Measurements from ENCODE around the gene S100A8.
A peak's percentile ranks its signal among the peaks of the same experiment; 100 is the strongest.
"Not testable (repeated sequence)": the region's sequence is repeated elsewhere in the genome, so short reads cannot be mapped to it uniquely, and the experiment has no call there.

Gene S100A8

DNA sequence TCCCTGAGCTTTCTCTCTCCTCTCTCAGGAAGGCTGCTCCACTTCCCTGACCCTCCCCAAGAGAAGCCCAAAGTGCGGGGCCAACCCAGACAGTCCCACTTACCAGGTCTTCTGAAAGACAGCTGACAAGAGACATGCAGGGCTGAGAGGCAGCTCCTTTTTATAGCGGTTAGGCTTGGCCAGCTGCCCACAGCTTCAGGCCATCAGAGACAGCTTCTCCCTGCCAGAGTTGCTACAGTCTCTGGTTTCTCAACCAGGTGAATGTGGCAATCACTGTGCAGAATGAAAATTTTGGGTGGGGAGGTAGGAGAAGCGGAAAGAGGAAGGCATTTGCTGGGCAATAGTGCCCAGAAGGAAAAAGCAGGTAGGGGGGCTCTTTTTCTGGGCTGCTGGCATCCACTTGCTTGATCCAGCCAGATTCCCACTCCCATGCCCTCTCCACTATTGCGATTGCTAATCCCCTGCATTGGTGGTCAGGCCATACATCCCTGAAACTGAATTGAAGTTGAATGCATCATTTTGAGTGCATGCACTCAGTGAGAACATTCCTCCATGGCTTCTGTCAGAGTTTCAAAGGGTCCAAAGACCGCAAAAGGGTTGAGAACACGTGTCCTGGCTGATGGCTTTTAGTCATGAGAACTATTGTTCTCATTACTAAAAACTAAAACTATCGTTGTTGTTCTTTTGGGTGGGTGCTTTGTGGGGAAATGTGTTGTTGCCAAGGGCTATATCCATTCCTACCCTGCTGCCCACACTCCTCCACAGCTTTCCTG is at the start of gene S100A8:
S100A8 (minus strand) TSS at position 136 of the 773 bp plus-strand sequence. CDS start 538 bp downstream, outside the sequence.
- DNase-seq (ENCODE audit: low spot score), result no peak

DNA sequence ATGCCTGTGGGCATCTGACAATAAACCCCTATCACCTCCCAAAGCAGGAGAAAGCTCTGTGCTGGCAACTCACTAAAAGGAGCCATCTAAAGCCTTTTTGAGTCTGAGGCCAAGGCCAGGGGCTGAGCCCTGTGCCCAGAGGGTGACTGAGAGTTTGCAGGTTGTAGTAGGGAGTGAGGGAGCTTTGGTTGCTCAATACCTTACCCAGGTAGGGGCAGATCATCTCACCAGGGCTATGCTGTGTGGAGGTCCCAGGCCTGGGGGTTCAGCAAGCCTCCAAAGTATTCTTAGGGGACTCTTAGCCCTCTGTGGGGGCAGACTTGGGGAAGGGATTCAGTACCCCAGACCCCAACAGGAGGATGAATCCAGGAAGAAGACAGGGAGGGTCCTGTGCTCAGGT is 48.4 kb upstream of the S100A8 start:
- no peak for DNase-seq (ENCODE audit: low spot score)

GRCh38 chr1:153438599-153438998 is 47.7 kb upstream of the S100A8 start:
- DNase-seq (ENCODE audit: low spot score), result no peak

DNA sequence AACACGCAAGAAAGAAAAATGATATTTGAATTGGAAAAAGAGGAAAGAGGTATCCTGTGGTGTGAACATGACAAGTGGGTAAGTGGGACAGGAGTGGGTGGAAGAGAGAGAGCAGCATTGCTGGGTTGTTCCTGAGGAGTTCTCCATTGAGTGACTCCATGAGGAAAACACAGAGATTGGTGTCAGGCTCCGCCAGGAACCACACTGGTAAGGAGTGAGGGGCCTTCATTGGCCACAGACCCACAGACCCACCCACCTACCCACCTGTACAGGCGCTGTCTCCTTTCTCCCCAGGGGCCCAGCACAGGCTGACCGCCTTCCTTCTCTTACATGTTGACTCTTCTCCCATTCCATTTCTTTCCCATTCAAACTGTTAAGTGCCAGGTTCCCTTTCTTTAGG is 46.4 kb upstream of the S100A8 start:
- no peak for DNase-seq (ENCODE audit: low spot score)

DNA sequence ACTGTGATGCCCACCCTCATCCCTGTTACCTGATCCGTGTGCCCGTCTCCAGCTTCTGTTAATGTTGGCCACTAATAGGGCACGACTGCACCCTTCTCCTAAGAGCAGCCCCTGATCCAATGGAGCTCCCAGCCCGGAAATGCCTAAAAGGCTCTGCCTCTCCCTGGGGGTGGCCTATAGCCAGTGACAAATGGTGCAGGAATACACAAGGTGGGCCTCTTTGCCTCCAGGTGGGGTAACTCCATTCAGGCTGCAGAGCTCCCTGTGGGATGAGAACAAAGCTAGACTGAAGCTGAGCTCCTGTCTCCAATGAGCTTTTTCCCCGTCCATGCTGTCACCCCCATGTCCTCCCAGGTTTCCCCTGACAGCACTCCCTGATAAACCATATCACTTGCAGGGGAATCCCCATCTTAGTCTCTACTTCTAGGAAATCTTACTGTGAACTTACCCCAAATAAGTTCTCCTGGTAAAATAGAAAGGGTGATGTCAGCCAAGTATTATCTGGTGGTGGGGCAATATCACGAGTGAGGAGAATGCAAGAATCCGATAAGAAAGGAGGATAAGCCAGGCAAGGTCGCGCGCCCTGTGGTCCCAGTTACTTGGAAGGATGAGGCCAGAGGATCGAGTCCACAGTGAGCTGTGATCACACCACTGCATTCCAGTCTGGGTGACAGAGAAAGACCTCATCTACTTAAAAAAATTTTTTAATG is 44.0 kb upstream of the S100A8 start:
- DNase-seq (ENCODE audit: low spot score), result no peak

DNA sequence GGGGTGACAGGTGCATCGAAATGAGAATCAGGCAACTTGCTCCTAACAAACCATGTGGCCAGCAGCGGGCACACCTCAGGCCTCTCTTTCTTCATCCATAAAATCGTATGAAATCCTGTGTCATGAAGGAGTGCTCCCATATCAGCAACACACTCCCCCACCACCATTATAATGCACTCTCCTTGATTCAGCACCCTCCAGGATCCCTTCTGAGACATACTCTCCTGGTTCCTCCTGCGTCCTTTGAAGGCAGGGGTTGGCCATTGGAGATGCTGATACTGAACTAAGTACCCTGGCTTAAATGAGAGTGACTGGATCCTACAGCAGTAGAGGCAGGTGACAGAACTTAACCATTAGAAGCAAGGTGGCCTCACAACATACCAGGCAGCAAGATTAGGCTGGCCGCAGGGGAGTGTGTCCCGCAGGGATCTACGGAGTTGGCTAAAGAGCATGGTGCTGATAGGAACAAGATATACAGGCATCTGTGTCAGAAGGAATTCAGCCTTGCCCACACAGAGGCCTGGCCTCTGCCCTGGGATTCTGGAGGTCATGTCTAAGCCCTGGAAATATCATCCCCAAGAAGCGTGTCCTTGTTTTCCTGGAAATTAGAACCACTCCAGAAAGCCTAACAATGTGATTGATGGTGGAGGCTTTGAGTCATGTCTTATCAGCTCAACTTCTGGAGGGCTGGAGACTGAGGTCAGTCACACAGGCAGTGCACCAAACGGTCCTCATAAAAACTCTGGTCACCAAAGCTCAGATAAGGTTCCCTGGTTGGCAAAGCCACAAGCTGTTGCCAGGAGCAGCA is 42.2 kb upstream of the S100A8 start:
- no peak for DNase-seq (ENCODE audit: low spot score)

DNA sequence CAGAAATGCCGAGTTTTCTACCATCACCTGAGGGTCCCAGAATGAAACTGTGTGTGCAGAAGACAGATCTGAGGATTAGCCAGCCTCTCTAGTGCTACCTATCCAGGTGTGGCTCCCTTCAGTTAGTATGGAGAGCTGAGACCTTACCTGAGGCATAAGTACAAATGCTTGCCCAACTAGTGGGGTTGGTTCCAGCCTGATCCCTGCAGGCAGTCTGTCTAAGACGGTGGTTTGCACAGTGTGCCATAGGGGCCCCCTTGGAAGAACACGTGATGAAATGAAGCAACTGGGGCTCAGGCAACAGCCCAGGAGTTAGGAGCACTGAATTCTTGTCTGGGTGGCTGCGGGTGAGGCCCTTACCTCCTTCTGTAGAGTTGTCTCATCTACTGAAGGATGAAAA is 41.1 kb upstream of the S100A8 start:
- DNase-seq (ENCODE audit: low spot score), result no peak

DNA sequence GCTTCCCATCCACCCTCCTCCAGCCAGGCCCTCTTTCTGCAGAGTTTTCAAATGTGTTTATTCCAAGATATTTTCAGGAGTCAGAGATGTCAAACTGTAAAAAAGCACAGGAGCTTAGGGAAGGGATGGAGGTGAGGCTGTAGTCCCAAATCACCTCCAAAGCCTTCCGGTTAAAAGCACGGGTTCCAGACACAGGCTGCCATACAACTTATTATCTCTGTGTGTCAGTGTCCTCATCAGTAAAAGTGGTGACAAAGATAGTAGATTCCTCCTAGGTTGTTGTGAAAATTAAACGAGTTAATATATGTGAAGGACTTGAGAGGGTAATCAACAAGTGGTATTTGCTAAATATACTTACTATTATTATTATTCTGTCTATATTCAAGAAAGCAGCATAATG is 40.6 kb upstream of the S100A8 start:
- DNase-seq (ENCODE audit: low spot score), result no peak

- no peak for DNase-seq (ENCODE audit: low spot score)
Measured at GRCh38 chr1:153431002-153431401, 40.1 kb upstream of the S100A8 start.

- no peak for DNase-seq (ENCODE audit: low spot score)
Measured at GRCh38 chr1:153430561-153430960, 39.7 kb upstream of the S100A8 start.

- no peak for DNase-seq (ENCODE audit: low spot score)
Measured at GRCh38 chr1:153430166-153430553, 39.3 kb upstream of the S100A8 start.

DNA sequence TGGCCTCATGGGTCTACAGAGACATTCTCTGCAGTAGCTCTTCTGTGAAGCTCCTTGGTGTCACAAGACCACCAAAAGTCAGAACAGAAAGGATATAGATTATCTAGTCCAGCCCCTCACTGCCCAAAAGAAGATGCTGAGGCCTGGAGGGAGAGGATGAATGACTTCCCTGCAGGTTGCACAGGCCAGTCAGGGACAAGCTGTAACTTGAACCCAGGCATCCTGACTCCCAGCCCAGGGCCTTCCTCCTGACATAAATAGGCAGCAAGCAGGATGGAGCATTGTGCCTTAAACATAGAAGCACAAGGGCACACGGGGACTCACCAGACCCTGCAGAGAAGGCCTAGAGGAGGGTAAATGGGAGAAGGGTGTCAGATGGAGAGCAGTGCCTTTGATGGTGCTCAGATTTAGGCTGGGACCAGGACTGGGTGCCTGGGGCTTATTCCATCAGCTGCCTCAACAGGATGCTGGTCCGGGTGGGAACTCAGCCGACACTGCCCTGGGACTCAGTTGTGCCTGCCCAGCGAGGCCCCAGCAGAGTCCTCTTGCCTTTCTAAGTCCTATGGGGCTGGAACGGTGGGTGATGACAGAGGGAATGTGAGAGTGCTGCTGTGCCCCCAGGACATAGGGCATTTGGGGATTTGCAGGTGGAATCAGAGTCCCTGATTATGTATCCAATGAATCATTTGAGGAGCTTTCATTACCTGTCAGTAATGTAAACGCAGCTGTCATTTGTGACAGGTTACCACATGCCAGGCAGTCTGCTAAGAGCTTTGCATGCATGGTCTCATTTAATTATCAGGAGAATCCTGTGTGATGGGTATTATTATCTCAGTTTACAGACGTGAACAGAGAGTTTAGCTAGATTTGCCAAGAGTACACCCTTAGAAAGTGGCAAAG is 38.6 kb upstream of the S100A8 start:
- no peak for DNase-seq (ENCODE audit: low spot score)

DNA sequence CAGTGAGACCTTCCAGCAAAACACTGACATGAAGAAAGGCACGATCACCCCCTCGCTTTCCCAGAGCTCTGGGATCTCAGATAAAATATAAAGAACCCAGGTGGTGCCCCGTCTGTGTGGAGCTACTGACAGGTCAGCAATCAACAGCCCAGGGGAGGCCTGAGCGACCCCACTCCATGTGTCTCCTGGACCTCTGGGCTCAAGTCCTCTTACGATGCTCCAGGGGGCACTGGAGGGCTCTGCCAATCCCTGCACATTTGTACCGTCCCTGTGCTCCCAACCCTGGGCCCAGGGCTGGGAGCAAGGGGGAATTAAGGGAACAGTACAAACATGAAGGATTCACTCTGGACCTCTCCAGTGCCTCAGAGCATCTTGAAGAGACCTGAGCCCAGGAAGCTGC is 37.9 kb upstream of the S100A8 start:
- DNase-seq (ENCODE audit: low spot score), result no peak

DNA sequence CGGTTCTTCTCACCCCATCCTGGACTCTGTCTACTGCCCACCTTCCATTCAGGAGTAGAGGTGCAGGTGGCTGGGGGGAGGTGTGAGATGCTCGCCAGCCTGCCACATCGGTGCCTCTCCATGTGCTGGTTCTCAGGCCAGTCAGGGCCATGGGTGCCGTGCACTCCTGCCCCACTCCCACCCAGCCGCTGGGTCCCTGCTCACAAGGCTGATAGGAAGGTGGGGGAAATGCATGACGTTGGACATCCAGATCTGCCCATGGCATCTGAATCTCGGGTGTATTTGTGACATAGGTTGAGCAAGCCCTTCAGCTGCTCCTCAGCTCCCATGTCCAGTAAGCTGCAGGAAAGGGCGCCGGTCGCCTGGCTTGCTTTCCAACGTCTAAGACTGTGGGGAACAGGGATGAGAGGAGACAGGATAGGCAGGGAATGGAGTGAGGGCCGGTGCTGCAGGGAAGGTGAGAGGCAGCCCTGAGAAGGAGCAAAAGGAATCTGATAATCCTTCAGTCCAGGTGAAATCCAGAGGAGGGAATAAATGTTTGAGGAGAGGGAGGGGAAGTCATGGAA is 37.3 kb upstream of the S100A8 start:
- DNase-seq (ENCODE audit: low spot score), result no peak

DNA sequence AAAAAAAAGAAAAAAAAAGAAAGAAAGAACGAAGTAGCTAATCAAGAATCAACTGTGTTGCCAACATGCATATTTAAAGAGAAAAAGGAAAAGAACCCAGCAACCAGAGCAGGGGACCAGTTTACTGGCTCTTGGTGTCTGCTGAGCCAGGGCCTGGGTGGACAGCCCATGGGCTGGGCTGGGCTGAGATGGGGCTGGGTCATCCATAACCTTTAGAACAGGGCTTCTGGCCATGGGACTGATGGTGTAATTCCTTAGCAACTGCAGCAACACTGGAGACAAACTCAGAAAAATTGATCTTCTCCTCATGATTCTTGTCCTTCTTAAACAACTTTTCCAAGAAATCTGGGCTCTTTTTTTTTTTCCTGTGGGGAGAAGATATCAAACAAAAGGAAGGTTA is 35.9 kb upstream of the S100A8 start:
- DNase-seq (ENCODE audit: low spot score), result no peak

DNA sequence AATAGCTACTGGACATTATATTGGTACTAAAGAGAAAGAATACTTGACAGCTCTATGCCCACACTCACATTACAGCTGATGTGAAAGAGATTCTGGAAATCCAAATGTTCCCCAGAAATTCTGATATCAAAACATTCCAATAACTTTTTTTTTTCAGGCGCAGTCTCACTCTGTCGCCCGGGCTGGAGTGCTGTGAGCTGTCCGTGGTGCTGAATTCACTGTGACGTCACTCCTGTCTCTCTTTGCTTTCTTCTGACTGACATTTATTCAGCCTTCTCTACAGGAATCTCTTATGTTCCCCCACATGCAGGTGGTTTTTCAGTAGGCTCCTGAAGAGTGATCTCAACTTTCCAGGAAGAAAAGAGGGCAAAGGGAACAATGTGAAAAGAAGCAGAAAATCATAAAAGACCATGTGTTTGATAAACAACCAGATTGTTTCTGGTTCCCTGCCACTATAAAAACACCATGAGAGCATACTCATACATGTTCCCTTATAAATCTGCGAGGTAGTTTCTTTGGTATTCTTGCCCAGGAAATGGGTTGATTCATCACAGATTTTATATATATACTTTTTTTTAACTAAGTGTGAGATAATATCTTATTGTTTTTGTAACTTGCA is 31.7 kb upstream of the S100A8 start:
- DNase-seq (ENCODE audit: low spot score), result peak; percentile 48

- no peak for DNase-seq (ENCODE audit: low spot score)
Measured at GRCh38 chr1:153420306-153420705, 29.4 kb upstream of the S100A8 start.

GRCh38 chr1:153419436-153419793 is 28.5 kb upstream of the S100A8 start:
- DNase-seq (ENCODE audit: low spot score), result not testable (repeated sequence)

- not testable (repeated sequence) for DNase-seq (ENCODE audit: low spot score)
Measured at GRCh38 chr1:153418758-153419435, 28.0 kb upstream of the S100A8 start.

DNA sequence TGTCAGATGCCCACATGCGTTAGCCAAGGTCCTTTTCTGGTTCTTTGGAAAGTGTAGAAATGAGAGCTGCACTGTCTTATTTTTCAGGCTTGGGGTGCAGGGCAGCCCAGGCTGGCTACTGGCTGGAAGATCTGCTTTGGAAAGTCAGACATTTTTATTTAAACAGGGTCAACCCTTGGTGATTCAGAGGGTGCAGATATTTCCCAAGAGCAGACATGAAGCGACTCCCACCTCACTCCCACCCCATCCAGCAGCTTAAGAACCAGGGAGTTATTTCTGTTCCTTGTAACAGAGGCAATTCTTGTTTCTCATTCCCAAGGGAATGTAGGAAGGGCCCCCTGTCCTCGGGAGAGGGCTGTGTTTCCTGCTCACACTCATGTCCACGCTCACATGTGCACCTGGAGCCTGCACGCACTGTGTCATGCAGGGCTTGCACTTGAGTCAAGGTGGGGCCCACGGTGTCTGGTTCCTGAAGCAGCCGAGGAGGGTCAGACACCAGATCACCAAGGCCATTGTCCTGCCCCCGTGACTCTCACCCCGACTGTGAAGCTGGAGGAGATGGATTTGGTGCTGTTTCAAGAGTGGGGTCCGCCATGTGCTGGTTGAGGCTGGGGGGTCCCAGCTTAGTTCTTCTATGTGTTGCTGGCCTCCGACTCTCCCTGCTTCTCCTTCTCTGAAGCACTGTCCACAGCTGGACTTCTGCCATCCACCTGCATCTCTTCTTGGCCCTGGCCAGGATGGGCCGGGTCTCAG is 26.4 kb upstream of the S100A8 start:
- DNase-seq (ENCODE audit: low spot score), result no peak
